NCI-H1092 (cell line): ENCODE data around the gene HOXA11.

Experiments used
- DNase-seq: peaks from one replicate; lab custom pipeline; 2025; lab: John Stamatoyannopoulos, UW

HOXA11 gene

DNA sequence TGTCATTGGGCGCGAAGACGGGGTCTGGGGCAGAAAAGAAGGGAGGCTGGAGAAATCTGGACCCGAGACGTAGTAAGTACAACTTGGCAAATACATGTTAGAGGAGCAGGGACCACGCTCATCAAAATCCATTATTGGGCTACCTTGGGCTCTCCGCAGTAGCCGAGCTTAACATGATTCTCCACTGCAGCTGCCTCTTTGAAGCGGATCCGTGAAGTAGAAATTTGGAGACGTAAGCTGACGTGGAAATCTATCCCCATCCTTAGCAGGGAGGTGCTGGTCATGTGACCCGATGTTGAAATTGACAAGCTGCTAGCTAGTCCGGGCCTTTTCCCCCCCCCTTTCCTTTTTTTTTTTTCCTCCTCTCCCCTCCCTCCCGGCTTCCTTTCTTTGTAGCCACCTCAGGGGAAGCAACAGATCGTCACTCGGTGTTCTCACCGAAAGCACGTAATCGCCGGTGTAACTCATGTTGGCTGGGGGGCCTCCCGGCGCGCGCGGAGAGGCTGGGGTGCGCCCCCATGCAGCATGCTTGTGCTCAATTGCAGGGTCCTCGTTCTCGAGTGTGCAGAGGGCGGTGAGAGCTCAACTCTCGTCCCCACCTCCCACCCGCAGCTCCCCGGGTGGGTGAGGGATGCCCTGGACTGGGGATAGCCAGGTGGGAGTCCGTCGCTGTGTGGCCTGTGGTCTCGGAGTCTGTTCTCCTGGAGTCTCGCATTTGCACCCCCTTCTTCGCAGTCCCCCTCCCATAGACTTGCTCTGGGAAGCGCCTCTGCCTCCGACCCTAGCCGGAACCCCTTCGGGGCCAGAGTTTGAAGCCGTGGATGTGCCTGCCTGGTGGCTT lies at the start of gene HOXA11:
TSS of gene HOXA11 (minus strand) at position 220 of the 841 bp plus-strand sequence. CDS start at position 132, 88 bp downstream.
- no peak for DNase-seq

DNA sequence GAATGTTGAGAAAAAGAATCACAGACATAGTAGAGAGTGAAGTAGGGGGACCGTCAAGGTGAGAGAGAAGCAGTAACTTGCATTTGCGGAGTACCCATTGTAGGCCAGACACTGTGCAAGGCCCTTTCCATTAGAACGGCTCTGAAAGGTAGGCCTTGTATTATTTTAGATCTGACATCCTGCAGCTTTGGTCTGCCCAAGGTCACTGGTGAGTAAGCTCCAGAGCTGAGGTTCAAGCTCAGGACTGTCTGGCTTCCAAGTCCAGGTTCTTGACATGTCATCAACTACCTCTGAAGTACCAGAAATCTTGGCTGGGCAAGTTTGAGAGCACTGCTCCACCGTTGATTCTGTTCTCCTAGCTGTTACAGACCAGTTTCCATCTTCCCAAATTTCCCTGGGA lies 44.4 kb upstream of the HOXA11 start:
- no peak for DNase-seq

DNA sequence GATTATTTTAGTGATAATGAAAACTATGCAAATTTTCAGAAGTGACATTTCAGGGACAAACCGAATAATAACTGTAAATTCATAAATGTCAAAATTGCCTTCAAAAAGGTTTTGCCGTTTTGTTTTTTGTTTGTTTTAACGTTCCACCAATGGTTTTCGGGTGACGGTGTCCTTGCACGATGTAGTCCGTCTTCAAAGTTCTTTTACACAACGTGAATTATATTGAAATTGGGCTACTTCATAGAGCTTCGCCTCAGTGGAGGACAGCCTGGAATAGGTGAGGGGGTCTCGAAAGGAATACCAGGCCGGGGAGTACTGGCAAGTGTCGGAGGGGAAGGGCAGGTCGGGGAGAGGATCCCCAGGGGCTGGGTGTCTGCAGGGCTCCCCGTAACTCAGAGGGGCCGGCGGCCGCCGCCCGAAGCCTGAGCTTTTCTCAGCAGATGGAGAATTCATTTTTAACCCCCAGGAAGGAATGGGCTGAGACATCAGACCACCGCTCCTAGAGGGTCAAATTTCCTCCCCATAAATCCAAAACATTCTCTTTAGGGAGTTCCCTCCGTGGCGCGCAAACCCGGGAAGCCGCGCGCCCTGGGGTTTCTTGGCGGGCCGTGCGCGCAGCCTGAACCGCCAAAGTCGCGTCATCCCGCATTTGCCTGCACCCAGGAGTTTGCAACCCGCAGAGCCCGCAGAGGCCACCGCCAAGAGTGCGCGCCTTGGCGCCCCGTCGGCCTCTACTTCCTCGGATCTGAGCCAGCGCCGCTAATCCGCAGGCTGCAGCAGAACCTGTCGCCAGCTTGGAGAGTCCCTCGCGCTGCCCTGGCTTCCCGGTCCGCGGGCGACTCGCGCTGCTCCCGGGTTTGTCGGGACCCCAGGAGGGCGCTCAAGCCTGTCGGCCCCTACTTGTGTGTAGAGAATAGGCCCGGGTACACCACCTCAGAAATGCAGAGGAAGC lies 40.2 kb upstream of the HOXA11 start:
- DNase-seq, result no peak

DNA sequence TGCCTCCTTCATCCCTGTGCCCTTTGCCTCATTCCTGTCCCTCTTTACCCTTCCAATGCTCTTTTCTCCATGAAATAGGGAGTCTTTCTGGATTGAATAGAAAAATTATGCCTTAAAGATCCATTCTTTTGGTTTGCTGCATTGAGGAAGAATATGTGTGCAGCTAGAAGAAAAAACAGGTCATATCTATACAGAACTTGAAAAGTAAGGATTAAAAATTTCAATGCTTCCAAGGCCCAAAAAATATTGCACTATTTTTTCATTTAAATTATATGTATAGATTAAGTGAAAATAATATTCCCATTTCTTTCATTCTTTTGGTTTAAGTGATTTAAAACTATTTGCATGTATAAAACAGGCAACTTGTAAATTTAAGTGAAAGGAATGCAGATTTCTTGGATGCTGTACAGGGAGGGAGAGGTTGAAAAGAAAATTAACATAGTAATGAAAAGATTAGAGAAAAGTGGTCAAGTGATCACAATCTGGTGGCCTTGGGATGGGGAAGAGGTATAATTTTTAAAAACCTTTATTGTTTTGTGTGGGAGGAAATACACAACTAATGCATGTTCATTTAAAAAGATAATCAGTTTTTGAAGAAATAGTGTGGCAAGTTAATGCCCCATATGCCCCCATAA lies 39.0 kb upstream of the HOXA11 start:
- DNase-seq, result no peak

DNA sequence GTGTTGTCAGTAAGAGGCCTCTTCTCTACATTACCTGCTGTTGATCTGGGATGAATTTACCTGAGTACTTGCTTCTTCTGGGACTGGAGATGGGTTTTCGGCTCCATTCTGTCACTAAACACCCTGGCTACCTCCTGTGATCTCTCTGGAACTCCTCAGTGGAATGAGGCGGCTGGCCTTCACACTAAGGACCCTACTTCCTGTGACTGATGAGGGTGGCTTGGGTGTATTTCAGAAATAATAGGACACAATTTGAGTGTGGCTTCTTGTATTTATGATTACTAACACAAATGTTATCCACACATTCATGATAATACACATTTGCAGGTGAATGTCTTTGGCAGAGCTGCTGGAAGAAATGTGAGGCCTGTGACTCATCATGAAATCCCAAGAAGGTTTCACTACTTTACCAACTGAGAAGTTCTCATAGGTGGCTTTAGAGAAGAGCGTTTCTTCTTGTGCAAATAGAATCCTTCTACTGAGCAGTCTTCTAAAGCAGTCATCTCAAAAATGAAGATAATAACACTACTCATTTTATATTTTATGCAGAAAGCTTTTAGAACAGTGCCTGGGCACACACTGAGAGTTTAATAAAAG lies 36.3 kb upstream of the HOXA11 start:
- DNase-seq, result no peak

DNA sequence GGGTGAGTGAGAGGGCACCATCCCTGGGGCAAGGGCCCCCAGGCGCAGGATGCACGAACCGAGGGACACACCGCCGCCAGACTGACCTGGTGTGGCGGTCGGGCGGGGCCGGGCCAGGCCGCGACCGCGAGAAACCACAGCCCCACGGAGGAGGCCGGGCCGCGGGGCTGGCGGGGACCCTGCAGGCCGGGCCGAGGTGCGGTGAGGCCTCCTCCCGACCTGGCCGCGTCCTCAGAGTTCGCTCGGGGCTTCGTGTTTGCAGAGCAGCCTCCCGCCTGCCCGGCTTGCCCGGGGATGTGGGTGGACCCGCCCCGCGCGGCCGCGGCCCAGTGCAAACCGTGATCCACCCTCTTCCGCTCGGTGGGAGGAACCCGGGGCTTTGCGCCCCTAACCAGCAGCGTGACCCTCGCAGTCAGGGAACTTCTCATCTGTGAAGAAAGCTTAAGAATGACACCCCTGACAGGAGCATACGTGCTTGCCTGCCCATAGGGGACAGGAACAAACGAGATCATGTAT lies 35.5 kb upstream of the HOXA11 start:
- DNase-seq, result no peak

DNA sequence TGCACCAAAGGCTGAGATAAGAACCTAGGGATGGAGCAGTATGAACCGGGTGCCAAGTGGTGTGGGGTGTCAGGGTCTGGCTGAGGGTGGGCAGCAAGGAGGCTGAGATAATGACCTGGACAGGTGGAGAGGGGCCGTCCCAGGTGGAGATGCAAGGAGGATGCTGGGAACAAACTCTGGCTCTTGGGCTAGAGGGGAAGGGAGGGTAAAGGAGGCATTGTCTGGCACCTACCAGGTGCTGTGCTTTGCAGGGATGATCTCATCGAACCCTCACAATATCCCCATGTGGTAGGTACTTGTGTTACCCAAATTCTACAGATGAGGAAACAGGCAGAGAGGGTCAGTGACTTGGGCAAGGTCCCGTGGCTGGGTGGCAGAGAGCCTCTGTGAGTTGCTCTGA lies 34.8 kb upstream of the HOXA11 start:
- no peak for DNase-seq

DNA sequence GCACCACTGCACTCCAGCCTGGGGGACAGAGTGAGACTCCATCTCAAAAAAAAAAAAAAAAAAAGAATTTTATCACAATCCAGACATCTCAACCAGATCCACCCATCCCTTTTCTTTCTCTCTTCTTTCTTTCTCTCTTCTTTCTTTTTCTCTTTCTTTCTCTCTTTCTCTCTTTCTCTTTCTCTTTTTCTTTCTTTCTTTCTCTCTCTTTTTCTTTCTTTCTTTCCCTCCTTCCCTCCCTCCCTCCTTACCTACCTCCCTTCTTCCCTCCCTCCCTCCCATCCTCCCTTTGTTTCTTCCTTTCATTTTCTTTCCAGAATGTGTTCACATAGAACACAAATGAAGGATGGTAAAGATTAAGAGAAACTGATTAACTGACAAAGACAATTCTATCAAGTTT lies 32.9 kb upstream of the HOXA11 start:
- DNase-seq, result no peak

DNA sequence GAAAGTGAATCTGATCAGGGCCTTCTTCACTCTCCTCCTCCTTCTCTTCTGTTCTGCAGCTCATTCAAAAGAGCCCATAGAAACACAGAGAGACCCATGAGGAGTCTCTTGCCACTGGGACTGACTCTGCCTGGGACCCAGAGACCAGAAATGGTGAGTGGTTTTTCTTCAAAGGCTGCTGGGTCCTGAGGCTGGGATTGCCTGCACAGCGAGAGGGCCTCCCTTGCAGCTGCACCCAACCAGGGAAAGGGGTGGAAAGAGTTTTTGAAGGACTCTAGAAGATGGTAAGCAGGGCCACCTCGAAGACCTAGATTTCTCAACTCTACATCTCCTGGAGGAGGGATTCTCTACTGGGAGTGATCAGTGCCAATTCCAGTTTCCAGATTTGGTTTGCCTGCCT lies 30.3 kb upstream of the HOXA11 start:
- DNase-seq, result no peak

DNA sequence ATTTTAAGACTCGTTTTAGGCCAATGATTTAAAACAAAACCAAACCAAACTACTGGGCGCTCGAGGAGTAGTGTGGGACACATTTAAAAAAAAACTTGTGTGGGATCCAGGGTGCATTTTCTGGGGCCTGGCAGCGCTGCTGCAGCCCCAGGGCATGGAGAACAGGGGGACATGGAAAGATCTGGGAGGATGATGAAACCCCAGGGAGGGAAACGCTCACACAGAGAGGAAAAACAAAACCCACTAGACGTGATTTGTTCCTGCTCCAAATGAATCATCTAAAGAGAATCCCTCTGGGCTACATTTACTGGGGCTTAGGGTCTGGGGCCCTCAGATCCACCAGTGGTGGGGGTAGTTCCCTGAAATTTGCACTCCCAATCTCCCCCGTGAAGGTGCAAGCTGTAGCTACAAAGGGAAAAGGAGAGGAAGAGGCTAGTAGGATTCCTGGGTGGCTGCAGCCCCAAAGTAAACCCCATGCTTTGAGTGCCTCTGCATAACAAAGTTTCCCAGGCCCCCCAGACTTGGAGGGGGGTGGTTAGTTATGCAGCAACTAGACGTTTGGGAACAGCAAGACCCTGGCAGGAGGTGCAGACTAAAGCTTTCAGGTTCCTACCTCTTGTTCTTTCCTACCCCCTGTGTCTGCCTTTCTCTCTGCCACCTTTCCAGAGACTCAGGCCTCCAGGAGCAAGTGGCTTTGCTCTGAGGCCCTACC lies 29.4 kb upstream of the HOXA11 start:
- DNase-seq, result no peak

DNA sequence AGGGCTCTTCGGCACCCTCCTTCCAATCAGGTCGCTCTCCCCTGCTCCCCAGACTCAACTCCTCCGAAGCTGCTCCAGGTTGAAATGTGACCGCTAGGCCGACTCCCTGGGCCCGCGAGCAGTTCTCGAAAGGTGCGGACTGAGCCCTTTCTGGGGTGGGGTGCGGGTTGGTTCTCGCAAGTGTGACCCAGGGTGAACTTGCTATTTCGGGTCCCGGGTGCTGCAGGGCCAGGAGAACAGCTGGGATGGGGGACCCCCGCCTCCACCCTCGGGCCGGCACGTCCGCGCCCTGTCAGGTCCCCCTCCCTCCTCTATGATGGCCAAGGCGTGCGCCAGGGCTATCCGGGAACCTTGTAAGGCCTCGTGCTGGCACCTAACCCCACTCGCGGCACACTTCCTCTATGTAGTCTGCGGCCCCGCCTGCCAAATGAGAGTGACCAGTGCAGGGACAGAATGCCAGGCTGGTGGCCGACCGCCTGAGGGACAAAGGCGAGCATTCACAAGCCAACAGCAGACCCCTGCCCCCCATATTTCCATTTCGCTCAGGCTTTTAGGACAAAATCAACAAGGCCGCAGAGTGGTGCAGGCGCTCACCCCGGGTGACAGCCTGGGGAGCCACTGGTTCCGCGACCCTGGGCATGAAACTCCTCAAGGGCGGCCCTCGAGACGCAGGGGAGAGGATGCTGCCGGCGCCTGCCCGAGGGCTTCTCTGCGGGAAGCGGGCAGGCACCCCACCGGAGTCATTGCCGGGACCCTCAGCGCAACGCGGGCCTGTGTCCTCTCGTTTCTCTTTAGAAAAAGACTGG lies 28.6 kb upstream of the HOXA11 start:
- no peak for DNase-seq

DNA sequence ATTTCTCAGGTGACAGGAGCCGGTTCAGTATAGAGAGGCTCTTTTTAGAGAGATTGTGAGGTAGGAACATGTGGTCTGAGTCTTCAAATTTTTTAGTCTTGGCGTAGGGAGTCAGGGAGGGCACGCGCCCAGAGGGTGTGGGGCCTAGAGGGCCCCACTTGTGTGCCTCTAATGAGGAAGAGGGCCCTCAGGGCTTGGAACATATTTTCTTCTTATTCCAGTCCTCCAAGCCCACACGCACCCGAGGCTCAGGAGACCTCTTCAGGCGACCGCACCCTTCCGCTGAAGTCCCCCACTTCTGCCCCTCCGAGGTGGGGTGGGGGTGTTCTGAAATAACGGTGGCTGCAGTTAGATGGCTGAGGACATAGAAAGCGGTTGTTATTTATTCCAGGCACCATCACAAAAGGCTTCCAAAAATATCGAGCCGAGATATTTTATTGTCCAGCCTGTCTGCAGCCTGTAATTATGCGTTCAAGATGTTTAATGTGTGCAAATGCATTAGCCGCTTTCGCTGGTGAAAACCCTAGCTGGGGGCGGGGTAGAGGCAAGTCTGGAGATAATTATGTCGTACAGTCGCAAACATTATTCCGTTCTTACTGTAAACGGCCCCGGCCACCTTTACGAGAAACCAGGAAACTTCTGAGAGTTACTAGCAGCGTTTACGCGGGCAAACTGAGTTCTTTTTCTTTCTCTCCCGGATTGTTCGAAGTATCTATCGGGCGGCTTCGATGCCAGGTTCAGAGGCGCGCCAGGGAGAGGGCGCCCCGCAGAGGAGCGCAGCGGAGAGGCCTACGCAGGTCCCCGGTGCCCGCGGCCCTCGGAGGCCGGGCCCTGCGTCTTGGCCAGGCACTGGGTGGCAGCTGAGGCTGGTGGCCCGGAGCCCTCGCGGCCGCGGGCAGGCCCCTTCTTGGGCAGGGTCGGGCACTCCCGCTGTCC lies 27.7 kb upstream of the HOXA11 start:
- DNase-seq, result no peak

DNA sequence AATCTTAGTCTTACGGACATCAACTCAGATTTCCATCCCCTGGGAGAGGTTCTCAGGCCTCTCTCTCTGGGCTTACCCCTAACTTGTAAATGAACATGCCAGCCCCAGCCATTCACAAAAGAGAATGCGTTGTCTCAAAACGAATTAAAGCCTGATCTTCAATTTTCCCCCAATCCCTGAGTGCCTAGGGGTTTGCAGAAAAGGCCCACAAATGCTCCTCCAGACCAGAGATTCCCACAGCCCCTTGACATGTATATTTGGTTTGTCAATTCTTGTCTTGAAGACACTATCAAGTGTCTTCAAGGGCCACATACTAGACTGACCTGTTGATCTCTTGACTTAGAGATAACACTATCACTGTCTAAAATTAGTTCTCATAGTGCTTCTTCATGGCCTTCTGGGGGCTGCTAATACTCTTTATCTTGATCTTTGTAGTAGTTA lies 26.8 kb upstream of the HOXA11 start:
- DNase-seq, result no peak

DNA sequence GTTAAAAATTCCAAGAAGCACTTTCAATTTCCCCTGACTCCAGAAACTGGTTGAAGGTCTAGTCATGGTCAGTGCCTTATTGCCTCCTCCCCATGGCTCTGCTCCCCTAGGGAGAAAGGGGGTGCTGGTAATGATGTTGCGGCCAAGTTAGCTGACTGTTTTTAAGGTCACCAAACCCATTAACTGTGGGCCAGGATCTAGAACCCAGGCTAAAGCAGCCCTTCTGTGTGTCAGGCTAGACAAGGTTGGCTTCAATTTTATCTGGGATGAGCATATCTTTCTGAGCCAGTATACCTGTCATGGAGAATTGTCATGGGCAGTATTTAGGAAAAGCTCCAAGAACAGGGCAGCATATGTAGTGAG lies 26.0 kb upstream of the HOXA11 start:
- no peak for DNase-seq

DNA sequence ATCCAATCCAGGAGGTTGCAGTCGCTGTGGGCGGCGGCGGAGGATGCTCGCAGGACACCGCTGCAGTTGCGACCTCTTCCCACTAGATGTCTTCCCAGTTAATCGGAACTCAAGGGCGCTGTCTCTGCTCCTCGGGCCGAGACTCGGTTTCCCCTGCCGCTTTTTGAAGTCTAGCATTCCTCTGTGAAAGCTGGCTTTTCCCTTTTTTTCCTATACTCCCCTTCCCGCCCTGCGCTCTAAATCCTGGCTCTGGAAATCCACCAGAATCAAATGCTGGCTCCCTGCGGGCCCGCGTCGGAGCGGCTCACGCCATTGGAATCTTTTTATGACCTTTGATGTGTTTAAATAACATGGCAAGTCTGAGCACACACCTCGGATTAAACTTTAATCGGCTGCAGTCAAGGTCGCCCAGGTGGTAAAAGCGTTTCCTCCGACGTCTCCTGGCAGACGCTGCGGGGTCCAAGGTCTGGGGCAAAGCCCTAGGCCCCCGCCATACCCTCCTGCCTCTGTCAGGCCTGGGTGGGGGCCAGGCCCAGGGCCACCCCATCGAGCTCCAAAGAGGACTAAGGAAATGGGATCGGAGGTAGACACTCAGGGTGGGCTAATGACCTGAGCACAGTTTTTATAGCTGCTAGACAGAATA lies 25.5 kb upstream of the HOXA11 start:
- DNase-seq, result peak; percentile 6

DNA sequence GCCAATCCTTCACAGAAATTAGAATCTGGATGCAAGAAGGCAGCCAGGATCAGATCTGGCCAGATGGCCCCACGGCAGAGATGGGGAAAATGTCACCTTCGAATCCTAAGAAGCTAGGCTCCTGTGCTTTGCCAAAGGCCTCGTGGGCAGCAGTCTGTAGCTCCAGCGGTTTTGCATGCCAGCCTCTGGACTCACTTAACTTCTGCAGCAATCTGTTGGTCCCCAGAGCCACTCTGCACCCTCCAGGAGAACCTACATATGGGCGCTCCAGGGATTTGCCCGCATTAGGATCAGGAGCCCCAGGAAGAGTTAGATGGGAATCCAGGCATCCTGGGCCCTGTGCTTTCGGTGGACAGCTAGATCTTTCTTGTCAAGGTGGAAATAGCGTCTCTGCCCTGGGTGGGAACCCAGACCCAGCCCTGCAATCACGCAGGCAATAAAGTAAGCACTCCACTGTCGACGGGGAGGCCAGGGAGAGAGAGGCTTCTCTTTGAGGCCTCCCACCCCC lies 25.0 kb upstream of the HOXA11 start:
- no peak for DNase-seq

DNA sequence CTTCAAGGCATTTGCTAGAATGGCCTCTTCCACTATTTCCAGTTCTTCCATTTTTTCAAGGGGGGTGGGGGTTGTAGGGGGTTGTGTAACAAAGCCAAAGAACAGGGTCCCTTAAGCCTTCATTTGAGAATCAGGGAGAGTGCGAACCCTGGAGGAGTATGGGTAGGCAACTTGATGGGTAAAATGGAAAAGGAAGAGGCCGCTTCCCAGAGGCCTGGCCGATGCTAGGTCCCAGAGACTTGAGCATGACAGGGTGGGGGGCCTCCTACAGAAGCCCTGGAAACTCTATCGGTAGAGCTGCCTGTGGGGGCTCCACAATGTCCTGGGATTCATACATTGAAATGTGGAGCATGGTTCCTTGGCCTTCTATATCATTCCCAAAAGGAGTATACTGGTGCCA lies 24.0 kb upstream of the HOXA11 start:
- no peak for DNase-seq

DNA sequence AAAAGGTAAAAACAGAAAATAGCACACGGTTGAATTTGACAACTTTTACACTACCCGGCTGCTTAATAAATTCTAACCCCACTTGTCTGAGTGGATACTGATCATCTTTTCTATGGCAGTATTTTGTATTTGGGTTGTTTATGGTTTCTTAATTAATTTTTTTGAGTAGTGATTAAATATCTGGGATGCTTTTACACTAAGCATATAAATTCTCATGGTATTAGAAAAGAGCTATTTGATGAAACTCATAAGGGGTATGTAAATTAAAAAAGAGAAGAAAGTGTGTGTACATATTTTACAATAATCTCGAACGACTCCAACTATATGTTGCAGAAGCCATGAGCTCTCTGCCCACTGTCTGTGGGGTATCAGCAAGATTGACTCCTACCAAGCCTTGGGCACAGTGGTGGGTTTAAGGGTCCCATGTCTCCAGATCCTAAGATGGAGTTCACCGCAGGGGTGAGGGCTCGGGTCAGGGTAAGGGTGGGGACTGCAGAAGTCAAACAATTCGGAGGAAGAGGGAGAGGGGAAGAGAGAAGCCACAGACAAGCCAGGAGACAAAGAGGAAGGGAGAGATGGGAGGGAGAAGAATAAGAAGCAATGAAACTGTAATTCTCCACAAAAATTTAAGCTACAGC lies 22.4 kb upstream of the HOXA11 start:
- DNase-seq, result no peak
